Panc1 (cell line): ENCODE data around the gene WRNIP1.

Experiments used
- CTCF ChIP-seq: fragments of 450-650 bp; IDR thresholded peaks from 2 replicates; pipeline ENCODE4 v1.5.1; 2017; ENCODE audit warnings: mild to moderate bottlenecking
- POLR2AphosphoS5 ChIP-seq: IDR thresholded peaks from 2 replicates; pipeline ENCODE4 v1.6.1; 2012; ENCODE audit warnings: mild to moderate bottlenecking, low read depth, low read length, moderate library complexity
- SIN3A ChIP-seq: IDR thresholded peaks from 2 replicates; pipeline ENCODE4 v1.6.1; 2012; ENCODE audit warnings: low read depth, mild to moderate bottlenecking, low read length, moderate library complexity, borderline replicate concordance; ENCODE audit not compliant: insufficient read depth

- TF ChIP-seq CTCF (no peak), POLR2AphosphoS5 (no peak), SIN3A (no peak)
Measured at GRCh38 chr6:2800552-2801316, 35.5 kb downstream of the WRNIP1 start.
